ENCODE data around the gene PPA1.

GRCh38 chr10:70186090-70186489 is 47.1 kb downstream of the PPA1 start:
- TF ChIP-seq REST (IDR thresholded peaks at IDR 0.05; ENCODE audit: borderline replicate concordance), result no peak
- TF ChIP-seq TAF1 (IDR thresholded peaks at IDR 0.05; ENCODE audit: low read depth), result no peak

All from neural cell (in vitro differentiated cells).